ENCODE data around the gene B4GALT2.

The B4GALT2 gene

GRCh38 chr1:43978551-43979260 is at the start of gene B4GALT2:
Gene B4GALT2 (plus strand): TSS chr1:43979210. CDS start chr1:43981161, 1,951 bp downstream.
- DNase-seq (ENCODE audit: low read depth) = no peak
- no peak for TF ChIP-seq CTCF (IDR thresholded peaks at IDR 0.05; ENCODE audit: low read depth, low read length, missing control alignments)
- peak within 1 kb of the TSS; percentile 56 for H3K4me3 ChIP-seq (ENCODE audit: low read depth, low read length)
- in situ Hi-C loops (cut with HindIII; ENCODE audit: low sequenced_read_pairs) = loop anchor here (10.0 kb wide), 1 partner anchor 46 kb away; no protein-coding TSS in a partner anchor

- no peak for DNase-seq (ENCODE audit: low read depth)
- no peak overlapping the region for H3K4me3 ChIP-seq (ENCODE audit: low read depth, low read length)
- in situ Hi-C loops (cut with HindIII; ENCODE audit: low sequenced_read_pairs) = no loop called here
- TF ChIP-seq CTCF (IDR thresholded peaks at IDR 0.05; ENCODE audit: low read depth, low read length, missing control alignments) = peak; percentile 39
Measured at GRCh38 chr1:43930168-43930948, 48.7 kb upstream of the B4GALT2 start.

- in situ Hi-C loops (cut with HindIII; ENCODE audit: low sequenced_read_pairs) = no loop called here
- DNase-seq (ENCODE audit: low read depth) = no peak
- H3K4me3 ChIP-seq (ENCODE audit: low read depth, low read length) = no peak overlapping the region
- no peak for TF ChIP-seq CTCF (IDR thresholded peaks at IDR 0.05; ENCODE audit: low read depth, low read length, missing control alignments)
Measured at GRCh38 chr1:43930949-43931275, 48.1 kb upstream of the B4GALT2 start.

GRCh38 chr1:43931711-43932660 is 47.0 kb upstream of the B4GALT2 start:
- in situ Hi-C loops (cut with HindIII; ENCODE audit: low sequenced_read_pairs) = no loop called here
- DNase-seq (ENCODE audit: low read depth) = no peak
- TF ChIP-seq CTCF (IDR thresholded peaks at IDR 0.05; ENCODE audit: low read depth, low read length, missing control alignments) = no peak
- no peak overlapping the region for H3K4me3 ChIP-seq (ENCODE audit: low read depth, low read length)

- peak overlapping the region; percentile 39 for H3K4me3 ChIP-seq (ENCODE audit: low read depth, low read length)
- no peak for DNase-seq (ENCODE audit: low read depth)
- in situ Hi-C loops (cut with HindIII; ENCODE audit: low sequenced_read_pairs) = no loop called here
- no peak for TF ChIP-seq CTCF (IDR thresholded peaks at IDR 0.05; ENCODE audit: low read depth, low read length, missing control alignments)
Measured at GRCh38 chr1:43932786-43933385, 46.1 kb upstream of the B4GALT2 start.
